RKO (cell line): ENCODE measurements around the gene LIN7C.
"Not testable (repeated sequence)": the region's sequence is repeated elsewhere in the genome, so short reads cannot be mapped to it uniquely, and the experiment has no call there.

Experiments used
- DNase-seq: peaks from one replicate; pipeline ENCODE4 v3.0.0-alpha.2; 2016; ENCODE audit warnings: low spot score

LIN7C gene, protein sequence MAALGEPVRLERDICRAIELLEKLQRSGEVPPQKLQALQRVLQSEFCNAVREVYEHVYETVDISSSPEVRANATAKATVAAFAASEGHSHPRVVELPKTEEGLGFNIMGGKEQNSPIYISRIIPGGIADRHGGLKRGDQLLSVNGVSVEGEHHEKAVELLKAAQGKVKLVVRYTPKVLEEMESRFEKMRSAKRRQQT

DNA sequence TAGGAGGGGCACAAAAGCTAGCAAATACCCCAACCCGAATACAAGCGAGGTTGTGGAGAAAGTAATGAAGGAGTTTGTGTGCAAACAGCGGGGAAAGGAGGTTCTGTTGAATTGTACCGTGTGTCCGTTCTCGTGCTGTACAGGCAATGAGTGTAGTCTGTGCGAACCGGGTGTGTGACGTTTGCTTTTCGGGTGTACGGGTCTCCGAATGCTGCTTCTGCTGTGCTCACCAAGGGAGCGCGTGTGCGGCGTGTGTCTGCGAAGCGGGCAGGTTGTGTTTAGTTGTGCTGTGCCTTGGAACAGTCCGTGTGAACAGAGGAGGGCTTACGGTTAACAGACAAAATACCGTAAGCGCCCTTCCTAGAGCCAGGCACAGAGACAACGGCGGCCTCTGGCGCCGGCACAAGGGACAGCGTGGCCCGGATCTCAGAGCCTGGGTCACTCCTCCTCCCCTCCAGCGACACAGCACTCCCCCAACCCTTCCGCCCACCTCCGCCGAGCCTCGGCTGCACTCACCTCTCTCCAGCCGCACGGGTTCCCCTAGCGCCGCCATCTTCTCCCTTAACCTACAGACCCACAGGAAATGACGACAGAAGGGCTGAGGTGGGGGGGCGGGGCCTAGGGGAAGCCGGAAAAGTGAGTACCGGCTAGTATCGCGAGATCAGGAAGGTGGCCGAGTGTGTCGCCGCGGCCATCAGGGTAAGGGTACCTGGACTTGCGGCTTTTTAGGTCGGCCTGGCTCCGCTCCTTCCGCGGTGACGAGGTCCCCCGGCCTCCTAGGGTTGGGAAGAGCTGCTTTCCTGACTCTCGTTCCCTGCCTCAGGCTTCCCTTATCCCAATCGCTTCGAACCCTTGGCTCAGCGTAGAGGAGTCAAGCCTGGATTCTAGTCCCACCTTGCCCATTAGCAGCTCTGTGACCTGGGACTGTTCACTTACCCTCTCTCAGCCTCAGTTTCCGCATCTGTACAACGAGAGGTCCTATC, at the start of gene LIN7C:
TSS of gene LIN7C (minus strand) at position 570 of the 983 bp plus-strand sequence. CDS start at position 553, 17 bp downstream.
- DNase-seq, result peak; percentile 95

DNA sequence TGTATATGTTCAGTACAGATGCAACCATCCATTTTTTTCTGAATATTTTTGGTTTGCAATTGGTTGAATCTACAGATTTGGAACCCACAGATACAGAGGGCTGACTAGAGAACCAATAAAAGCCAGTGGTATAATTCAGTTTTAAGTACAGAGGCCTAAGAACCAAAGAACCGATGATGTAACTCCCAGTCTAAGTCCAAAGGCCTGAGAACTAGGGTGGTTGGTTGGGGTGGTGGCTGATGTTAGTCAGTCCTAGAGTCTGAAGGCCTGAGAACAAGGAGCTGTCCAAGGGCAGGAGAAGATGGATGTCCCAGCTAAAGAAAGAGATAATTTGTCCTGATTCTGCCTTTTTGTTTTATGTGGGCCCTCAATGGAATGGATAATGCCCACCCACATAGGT, 48.7 kb upstream of the LIN7C start:
- DNase-seq, result no peak

DNA sequence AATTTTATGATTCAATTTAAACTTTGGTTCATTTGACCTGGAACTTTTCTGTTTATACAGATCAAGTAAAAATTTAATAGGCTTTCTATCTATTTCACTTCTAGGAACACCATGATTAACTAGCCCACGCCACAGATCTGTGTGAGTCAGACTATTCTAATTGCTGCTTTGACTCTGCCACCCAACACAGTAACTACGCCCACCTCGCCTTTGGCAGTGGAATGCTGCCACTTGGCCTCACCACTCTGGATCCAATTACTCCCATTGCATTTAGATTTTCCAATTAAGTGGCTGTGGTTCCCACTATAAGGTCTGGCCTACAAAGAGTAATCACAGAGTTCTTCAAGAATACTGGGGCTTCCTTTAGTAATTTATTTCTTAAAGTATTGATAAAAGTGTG, 46.6 kb upstream of the LIN7C start:
- DNase-seq, result peak; percentile 9

DNA sequence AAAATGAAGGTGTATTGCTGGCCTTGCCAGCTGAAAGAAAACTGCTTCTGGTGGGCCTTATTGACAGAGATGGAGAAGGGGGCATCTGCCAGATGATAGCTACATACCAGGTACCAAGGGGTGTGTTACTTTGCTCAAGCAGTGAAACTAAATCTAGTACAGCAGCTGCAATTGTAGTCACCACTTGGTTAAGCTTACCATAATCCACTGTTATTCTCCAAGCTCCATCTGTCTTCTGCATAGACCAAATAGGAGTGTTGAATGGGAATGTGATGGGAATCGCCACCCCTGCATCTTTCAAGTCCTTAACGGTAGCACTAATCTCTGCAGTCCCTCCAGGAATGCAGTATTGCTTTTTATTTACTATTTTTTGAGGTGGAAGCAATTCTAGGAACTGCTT, 45.8 kb upstream of the LIN7C start:
- no peak for DNase-seq

DNA sequence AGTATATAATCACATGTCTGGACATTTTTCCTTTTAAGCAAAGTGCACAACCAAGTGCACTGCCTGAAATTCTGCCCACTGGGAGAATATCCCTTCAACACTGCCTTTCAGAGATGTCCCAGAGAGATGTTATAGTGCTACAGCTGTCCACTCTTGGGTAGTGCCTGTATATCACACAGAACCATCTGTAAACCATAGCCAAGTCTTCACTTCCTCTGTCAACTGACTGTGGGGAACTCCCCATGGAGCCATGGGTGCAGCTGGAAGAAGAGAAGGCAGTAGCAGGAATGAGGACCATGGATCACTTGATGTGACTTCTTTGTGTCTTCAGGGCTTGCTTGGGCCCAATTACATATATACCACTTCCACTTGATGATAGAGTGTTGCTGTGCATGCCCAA, 44.6 kb upstream of the LIN7C start:
- DNase-seq, result no peak

DNA sequence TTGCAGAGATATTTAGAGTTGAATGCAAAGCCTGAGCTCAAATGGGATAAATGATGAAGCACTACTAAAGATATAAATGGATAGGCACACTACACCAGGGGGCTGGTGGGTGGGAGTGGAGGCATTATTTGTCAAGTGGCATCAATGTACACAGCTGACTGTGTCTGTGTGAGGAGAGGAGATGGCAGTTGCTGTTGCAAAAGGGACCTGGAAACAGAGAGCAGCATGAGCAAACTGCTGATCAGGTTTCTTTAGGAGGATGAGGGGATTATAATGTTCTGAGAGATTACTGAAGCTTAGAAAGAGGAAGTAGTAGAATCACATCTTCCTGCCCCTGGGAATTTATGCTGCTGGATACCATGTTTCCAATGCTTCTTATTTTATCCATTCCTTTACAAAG, 39.4 kb upstream of the LIN7C start:
- no peak for DNase-seq

DNA sequence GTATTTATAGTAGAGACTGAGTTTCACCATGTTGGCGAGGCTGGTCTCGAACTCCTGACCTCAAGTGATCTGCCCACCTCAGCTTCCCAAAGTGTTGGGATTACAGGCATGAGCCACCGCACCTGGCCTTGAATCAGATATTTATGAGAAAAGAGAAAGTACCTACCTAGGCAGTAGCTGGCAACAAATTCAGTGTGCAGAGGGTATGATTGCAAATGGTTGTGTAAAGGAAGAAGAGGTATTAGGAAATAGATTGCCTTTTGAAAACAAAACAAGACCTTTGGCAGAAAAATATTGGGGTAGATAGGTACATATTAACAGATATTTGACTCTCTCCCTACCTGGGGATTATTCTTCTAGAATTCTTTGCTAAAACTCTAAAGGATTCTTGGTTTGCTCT, 38.5 kb upstream of the LIN7C start:
- no peak for DNase-seq

DNA sequence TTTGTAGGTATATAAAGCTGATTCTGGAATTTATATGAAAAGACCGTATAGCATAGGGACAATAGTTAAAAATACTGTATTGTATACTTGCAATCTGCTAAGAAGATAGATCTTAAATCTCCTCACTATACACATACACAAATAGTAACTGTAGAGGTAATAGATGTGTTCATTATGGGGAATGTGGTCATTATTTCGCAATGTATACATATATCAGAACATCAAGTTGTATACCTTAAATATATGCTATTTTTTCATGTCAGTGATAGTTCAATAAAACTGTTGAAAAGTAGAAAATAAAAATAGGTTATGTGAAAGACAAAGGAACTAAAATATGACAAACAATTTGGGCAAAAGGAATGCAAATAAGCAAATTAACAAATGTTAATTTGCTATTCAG, 35.2 kb upstream of the LIN7C start:
- DNase-seq, result no peak

DNA sequence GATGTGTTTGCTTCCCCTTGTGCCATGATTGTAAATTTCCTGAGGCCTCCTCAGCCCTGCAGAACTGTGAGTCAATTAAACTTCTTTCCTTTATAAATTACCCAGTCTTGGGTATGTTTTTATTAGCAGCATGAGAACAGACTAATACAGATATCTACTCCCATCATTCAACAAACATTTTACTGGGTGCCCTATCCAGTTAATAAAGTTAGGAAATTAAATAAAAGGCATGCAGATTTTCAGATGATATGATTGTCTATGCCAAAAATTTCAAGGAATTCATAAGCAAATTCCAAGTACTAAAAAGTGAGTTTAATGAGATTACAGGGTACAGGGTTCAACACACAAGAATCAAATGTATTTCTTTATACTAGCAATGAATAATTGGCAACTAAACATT, 33.5 kb upstream of the LIN7C start:
- no peak for DNase-seq

DNA sequence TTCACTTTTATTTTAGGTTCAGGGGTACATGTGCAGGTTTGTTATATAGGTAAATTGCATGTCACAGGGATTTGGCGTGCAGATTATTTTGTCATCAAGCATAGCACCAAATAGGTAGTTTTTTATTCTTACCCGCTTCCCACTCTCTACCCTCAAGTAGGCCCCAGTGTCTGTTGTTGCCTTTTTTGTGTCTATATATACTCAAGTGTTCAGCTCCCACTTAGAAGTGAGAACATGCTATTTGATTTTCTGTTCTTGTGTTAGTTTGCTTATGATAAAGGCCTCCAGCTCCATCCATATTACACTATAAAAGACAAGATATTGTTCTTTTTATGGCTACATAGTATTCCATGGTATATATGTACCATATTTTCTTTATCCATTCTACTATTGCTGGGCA, 28.5 kb upstream of the LIN7C start:
- DNase-seq, result no peak

DNA sequence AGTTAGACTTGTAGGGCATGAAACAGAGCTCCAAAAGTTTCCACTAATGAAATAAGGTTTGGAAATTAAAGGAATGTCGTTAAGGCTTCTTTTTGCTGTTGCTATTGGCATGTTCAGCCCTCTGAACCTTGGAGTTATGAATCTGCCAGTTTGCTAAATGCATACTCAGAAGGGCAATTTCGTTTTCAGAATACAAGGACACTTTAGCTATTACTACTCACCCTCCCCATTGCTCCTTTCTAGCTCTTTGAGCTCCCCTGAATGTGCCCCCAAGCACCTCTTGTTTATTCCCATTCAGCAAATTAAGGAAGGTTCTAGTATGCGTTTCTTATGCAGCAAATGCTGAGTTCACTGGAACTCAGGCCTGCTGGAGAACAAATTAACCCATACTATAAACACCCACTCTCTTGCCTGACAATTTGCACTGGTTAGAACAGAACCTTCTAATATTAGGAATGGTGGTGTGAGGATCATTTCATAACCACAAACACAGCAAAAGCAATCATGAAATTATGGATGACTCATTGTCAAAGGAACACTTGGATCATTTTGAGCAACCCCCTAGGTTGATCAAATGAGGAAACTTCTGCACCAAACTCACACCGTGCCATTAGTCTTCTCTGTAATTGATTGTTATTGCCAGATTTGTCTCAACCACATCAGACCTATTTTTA, 26.2 kb upstream of the LIN7C start:
- DNase-seq, result no peak

DNA sequence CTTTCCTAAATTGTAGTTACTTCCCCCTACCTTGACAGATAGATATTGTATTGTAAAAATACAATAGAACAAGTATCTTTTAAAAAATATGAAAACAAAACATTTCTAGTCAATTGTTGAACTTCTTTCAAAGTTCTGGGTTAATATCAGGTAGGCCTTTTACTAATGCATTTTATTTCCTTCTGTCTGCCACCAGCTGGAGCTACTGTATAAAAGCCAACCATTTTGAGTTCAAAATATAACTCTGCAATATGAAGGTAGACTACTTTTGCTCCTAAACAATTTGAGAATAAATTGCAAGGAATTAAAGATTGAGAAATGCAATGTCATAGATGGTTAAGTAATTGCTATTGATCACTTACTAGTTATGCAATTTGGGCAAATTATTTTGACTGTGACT, 22.1 kb upstream of the LIN7C start:
- no peak for DNase-seq

DNA sequence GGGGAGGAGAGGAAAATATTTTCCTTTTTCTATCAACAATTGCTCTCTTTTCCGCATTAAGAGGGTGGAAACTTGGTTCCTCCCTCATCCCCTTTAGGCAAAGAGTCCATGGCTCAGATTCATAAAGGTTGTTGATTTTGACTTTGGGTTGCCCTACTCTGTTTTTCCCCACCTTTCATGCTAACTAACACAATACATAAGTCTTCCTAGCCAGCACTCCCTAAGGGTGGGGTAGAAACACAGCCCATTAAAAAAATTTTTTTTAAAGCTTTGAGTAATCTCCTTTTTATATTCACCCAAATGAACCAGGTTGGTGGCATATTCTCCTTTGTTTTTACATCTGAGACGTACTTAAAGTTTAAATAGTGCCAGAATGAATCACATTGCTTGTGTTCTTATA, 20.0 kb upstream of the LIN7C start:
- no peak for DNase-seq

DNA sequence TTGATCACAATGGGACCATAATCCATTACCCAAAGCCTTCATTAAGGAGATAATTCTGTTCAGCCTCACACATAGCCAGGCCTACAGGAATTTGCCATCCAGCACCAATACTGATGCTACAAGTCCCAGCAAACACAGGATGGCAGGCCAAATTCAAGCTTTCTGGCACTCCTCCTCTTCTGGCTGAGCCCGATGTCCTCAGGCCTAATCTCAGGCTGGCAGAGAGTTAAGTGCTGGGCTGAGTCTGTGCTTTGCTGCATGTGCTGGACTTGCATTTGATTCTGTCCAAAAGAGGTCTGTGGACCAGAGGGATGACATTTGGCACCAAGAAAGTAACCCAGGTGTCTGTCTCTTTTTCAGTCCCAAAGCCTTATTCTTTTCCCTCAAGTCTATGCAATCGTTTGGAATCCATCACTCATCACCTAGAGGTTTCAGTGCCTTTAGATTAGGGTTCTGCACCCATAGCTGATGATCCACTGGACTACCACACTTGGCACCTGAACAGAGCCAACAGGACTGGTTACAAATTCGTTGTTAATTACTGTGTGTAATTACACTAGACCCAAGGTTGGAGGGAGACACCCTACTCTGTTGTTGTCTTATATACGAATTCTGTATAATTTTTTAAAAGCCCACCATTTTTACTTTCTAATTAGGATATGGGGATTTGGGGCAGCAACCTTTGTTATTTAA, 19.4 kb upstream of the LIN7C start:
- DNase-seq, result no peak

DNA sequence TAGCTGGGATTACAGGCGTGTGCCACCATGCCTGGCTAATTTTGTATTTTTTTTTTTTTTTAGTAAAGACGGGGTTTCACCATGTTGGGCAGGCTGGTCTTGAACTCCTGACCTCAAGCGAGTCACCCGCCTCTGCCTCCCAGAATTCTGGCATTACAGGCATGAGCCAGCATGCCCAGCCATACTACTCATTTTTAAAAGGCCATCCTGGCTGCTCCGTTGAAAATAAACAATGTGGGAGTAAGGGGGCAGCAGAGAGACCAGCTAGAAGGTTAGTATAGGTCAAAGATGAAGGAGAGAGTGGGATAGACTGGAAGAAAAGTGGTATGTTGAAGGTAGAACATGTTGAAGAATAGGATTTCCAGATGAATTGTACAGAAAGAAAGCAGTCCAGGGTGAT, 17.6 kb upstream of the LIN7C start:
- peak; percentile 72 for DNase-seq

DNA sequence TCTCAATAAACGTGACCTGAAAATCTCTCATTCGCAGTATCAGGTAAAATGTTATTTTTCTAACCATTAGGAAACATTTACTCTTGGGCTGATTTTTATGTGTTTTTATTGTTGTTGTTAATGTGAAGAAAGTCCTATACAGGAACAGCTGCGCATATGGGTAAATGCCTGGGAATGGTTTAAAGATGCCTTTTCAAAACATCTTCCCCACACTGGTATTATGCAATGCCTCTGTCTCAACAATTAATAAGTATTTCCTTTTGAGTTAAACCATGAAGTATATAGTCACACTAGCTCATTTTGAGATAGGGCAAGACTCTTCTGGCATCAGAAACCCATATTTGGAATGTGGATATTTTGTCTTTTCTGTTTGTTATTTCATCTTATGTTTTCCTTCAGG, 13.7 kb upstream of the LIN7C start:
- no peak for DNase-seq

DNA sequence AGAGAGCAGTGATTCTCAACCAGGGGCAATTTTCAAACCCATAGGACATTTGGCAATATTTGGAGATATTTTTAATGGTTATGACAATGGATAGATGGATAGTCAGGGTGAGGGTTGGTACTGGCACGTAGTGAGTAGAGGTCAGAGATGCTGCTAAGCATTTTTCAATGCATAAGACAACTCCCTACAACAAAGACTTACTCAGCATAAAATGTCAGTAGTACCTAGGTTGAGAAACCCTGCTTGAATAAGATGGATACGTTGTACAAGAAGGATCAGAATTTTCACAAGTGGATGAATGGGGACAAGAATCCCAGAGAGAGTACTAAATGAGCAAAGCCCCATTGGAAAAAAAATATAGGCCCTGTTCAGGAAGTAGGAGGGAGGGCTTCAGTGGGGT, 11.9 kb upstream of the LIN7C start:
- DNase-seq, result no peak

DNA sequence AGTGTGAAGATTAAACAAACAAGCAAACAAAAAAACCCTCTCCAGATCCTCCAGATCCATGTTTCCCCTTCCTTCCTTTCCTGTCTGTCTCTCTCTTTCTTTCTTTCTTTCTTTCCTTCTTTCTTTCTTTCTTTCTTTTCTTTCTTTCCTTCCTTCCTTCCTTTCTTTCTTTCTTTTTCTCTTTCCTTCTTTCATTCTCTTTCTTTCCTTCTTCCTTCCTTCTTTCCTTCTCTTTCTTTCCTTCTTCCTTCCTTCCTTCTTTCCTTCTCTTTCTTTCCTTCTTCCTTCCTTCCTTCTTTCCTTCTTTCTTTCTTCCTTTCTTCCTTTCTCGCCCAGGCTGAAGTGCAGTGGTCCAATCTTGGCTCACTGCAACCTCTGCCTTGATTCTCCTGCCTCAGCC, 10.9 kb upstream of the LIN7C start:
- DNase-seq, result not testable (repeated sequence)

DNA sequence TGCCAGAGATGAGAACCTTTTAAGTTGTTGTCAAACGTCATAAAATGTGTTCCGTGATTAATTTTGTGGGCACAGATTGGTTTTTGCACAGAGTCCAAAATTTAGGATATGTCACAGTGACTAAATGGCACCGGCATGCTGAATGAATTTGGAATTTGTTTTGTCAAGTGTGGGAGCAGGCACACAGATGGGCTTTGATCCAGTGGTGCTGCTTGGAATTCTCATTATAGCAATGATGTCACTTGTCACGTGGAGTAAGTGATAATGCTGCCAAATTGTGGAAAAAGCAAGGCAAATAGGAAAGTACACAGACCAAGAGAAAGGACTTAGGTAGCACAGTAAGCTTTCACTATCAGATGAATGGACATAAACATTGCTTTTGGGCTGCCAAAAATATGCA, 8.0 kb upstream of the LIN7C start:
- DNase-seq, result no peak

DNA sequence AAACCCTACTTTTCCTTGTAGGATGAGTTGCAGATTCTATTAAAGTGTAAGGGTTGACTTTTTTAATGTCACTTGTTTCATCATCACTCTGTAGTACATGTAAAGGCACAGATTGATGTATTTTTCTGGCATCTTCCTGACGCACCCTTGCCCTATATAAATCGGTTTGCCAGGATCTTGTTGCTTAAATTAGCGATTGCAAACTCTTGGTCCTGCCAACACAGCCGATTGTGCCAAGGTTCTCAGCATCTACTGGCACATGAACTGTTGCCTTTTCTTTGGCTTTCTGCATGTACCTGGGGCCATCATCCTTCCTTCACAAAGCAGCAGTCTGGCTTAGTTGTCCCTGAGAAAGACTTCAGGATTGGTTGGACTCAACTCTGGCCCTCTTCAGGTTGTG, 7.5 kb upstream of the LIN7C start:
- DNase-seq, result no peak

DNA sequence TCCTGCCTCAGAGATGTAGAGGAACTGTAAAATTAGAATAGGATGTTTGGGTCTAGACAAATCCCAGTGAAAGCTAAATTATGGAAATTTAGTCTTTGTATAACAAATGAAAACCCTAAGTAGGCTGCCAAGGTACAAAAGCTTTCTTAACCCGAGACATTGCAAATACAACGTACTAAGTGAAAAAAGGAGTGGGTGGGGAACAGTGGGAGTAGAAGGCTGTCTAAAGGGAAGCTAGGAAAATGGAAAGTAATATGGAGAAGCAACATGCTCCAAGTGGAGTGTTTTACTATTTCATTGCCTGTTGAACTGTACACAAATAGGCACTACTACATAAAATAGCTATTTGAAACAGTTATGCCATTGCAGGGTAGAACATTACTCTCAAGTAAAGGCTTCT, 6.8 kb upstream of the LIN7C start:
- DNase-seq, result no peak

DNA sequence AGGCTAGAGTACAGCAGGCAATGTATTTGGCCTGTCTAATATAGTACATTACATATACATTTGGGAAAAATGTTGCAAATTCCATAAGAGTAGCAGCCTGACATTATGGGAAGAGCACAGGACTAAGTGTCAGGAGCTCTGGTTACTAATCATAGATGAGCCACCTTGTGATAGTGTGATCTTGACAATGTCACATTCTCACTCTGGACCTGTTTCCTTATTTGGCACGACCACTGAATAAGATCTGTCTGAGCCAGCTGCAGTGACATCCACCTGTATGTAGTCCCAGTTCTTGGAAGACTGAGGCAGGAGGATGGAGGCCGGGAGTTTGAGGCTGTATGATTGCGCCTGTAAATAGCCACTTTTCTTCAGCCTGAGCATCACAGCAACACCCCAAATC, 5.7 kb upstream of the LIN7C start:
- DNase-seq, result no peak
